Tibial artery (tissue), 4 donors: ENCODE results near the gene PSME1.

Experiments used
- DNase-seq, 2 donors: peaks; one replicate each; pipeline ENCODE4 v3.0.0-alpha.2; 2019
- H3K27ac ChIP-seq, 2 donors: fragments of 200-600 bp; sonication (generic) in 1 of 2; 1 replicate in 1 of 2; 2 replicates in 1 of 2; pipeline ENCODE4 v1.5.1; 2018 to 2019; ENCODE audit warnings: mild to moderate bottlenecking in 1 of 2
- H3K27me3 ChIP-seq, 2 donors: fragments of 200-600 bp; sonication (generic) in 1 of 2; one replicate each; pipeline versions ENCODE4 v1.5.1 to v1.6.0; 2016 to 2019
- H3K36me3 ChIP-seq, 3 donors: fragments of 200-600 bp; sonication (generic) in 2 of 3; one replicate each; pipeline ENCODE4 v1.5.1; 2016 to 2019; ENCODE audit warnings: mild to moderate bottlenecking in 2 of 3
- H3K4me1 ChIP-seq, 4 donors: fragments of 200-600 bp; sonication (generic) in 2 of 4; 1 replicate in 3 of 4; 2 replicates in 1 of 4; pipeline ENCODE4 v1.5.1; 2016 to 2019
- H3K4me3 ChIP-seq, 2 donors: fragments of 200-600 bp; sonication (generic) in 1 of 2; 1 replicate in 1 of 2; 2 replicates in 1 of 2; pipeline ENCODE4 v1.5.1; 2018 to 2019; ENCODE audit warnings: mild to moderate bottlenecking in 2 of 2
- H3K9me3 ChIP-seq, 3 donors: fragments of 200-600 bp; sonication (generic) in 1 of 3; one replicate each; pipeline ENCODE4 v1.5.1; 2016 to 2019
- intact Hi-C: fragments of 100-400 bp; cut with DNase I; formaldehyde crosslinking; loops from one replicate; pipeline ENCODE4 v1.15.0; 2023; ENCODE audit warnings: low total_unique reads
- TF ChIP-seq, protein P1 (sequence below), 2 experiments: fragments of 200-600 bp in 1 of 2; fragments of 450-650 bp in 1 of 2; IDR thresholded peaks; one replicate each; pipeline ENCODE4 v1.5.1; 2017 to 2019; ENCODE audit warnings: antibody characterized with exemption in 2 of 2, mild to moderate bottlenecking in 1 of 2, moderate library complexity in 1 of 2

Gene PSME1

DNA sequence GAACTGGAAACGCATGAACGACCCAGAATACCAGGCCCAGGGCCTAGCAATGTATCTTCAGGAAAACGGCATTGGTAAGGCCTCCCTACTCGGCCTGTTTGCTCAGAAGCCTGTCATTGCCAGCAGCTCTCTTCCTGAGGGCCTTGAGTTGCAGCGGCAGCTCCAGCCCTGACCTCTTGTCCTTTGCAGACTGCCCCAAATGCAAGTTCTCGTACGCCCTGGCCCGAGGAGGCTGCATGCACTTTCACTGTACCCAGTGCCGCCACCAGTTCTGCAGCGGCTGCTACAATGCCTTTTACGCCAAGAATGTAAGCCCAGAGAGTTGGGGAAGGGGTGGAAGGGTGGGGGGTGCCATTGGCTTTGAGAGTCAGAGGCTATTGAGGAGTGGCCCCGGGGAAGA, 21.3 kb downstream of the PSME1 start:
- Histone ChIP-seq H3K4me3 (no peak overlapping the region), H3K27me3 (no peaks in the 10 kb centered on the region), H3K4me1 (peaks cover 0 to 16% (median 12%) of the 10 kb centered on the region in 4 donors), H3K36me3 (peaks cover 47 to 83% (median 55%) of the 10 kb centered on the region in 3 donors), H3K27ac (no peak overlapping the region), H3K9me3 (no peaks in the 10 kb centered on the region)
- TF ChIP-seq, protein P1, sequence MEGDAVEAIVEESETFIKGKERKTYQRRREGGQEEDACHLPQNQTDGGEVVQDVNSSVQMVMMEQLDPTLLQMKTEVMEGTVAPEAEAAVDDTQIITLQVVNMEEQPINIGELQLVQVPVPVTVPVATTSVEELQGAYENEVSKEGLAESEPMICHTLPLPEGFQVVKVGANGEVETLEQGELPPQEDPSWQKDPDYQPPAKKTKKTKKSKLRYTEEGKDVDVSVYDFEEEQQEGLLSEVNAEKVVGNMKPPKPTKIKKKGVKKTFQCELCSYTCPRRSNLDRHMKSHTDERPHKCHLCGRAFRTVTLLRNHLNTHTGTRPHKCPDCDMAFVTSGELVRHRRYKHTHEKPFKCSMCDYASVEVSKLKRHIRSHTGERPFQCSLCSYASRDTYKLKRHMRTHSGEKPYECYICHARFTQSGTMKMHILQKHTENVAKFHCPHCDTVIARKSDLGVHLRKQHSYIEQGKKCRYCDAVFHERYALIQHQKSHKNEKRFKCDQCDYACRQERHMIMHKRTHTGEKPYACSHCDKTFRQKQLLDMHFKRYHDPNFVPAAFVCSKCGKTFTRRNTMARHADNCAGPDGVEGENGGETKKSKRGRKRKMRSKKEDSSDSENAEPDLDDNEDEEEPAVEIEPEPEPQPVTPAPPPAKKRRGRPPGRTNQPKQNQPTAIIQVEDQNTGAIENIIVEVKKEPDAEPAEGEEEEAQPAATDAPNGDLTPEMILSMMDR (IDR thresholded peaks at IDR 0.05), result no peak
- DNase-seq, result no peak
- intact Hi-C loops, result no loop called here

- Histone ChIP-seq H3K27me3 (no peaks in the 10 kb centered on the region), H3K9me3 (no peaks in the 10 kb centered on the region), H3K4me3 (no peak overlapping the region), H3K36me3 (peaks cover 59 to 79% (median 60%) of the 10 kb centered on the region in 3 donors), H3K27ac (peak overlapping the region; percentile 84 to 93), H3K4me1 (peaks cover 0 to 37% (median 28%) of the 10 kb centered on the region in 4 donors)
- intact Hi-C loops, result no loop called here
- DNase-seq, result no peak
- TF ChIP-seq, protein P1 (IDR thresholded peaks at IDR 0.05), result no peak
Measured at GRCh38 chr14:24159777-24160498, 23.9 kb downstream of the PSME1 start.

DNA sequence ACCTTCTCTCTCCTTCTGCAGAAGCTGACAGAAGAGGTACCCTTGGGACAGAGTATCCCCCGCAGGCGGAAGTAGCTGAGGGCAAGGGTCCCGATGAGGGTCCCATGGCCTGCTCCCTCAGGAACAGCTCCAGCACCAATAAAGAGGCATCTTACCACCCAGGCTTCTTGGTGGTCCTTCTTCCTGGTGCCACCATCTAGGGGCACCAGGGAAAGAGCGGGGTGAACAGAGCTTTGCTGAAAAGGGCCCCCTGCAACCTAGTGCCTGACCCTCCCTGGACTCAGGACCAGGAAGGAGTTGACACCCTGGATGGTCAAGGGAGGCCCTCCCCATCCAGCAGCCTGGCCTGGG, 24.5 kb downstream of the PSME1 start:
- Histone ChIP-seq H3K4me3 (no peak overlapping the region), H3K27me3 (no peaks in the 10 kb centered on the region), H3K9me3 (no peaks in the 10 kb centered on the region), H3K4me1 (peaks cover 0 to 37% (median 28%) of the 10 kb centered on the region in 4 donors), H3K27ac (peak overlapping the region; percentile 84 to 93), H3K36me3 (peaks cover 59 to 79% (median 60%) of the 10 kb centered on the region in 3 donors)
- DNase-seq, result no peak
- intact Hi-C loops, result no loop called here
- TF ChIP-seq, protein P1 (IDR thresholded peaks at IDR 0.05), result no peak

GRCh38 chr14:24160850-24161804, 25.1 kb downstream of the PSME1 start, which contains the start of gene IRF9:
TSS of gene IRF9 (plus strand) at chr14:24161265. CDS start at chr14:24162145, 880 bp downstream.
- intact Hi-C loops, result no loop called here
- H3K27me3 ChIP-seq, result no peaks in the 10 kb centered on the region
- TF ChIP-seq, protein P1 (IDR thresholded peaks at IDR 0.05), result peak; percentile 89 to 97
- peaks cover 0 to 37% (median 28%) of the 10 kb centered on the region in 4 donors for H3K4me1 ChIP-seq
- peaks cover 59 to 79% (median 60%) of the 10 kb centered on the region in 3 donors for H3K36me3 ChIP-seq
- DNase-seq, result peak; percentile 96 to 98
- H3K9me3 ChIP-seq, result no peaks in the 10 kb centered on the region
- peak within 1 kb of the TSS; percentile 84 to 93 for H3K27ac ChIP-seq
- peak within 1 kb of the TSS; percentile 69 to 72 for H3K4me3 ChIP-seq

- peaks cover 57 to 79% (median 60%) of the 10 kb centered on the region in 3 donors for H3K36me3 ChIP-seq
- DNase-seq, result no peak
- no peaks in the 10 kb centered on the region for H3K27me3 ChIP-seq
- intact Hi-C loops, result no loop called here
- peaks cover 0 to 37% (median 28%) of the 10 kb centered on the region in 4 donors for H3K4me1 ChIP-seq
- H3K9me3 ChIP-seq, result no peaks in the 10 kb centered on the region
- peak overlapping the region; percentile 69 to 72 for H3K4me3 ChIP-seq
- TF ChIP-seq, protein P1 (IDR thresholded peaks at IDR 0.05), result no peak
- H3K27ac ChIP-seq, result peak overlapping the region; percentile 84 to 93
Measured at GRCh38 chr14:24162093-24162492, 26.1 kb downstream of the PSME1 start.
